ENCODE data around the gene SARS2. TPM values are rescaled to one million over a fixed set of nuclear protein-coding genes. Genes with fewer than 3 reads are reported as not detected.
"Not testable (repeated sequence)": the region's sequence is repeated elsewhere in the genome, so short reads cannot be mapped to it uniquely, and the experiment has no call there.

SARS2 gene
- total and polyA plus RNA-seq, 4 donors, result 15.9 to 19.2 (median 17.1) TPM

- TF ChIP-seq GABPA (IDR thresholded peaks at IDR 0.05 in 1 of 2, conservative IDR thresholded peaks at IDR 0.05 in 1 of 2) (no peak), YY1 (IDR thresholded peaks at IDR 0.05) (no peak), RXRA (IDR thresholded peaks at IDR 0.05) (no peak), ATF3 (IDR thresholded peaks at IDR 0.05) (no peak), JUND (IDR thresholded peaks at IDR 0.05) (no peak), CTCF (IDR thresholded peaks at IDR 0.05; ENCODE audit: low read depth, low read length, missing input control) (no peak)
Observed at GRCh38 chr19:38941979-38942378, 11.4 kb upstream of the SARS2 start (continued).

GRCh38 chr19:38941466-38941865, 10.9 kb upstream of the SARS2 start:
- WGBS, result 85% methylated on average over 5 of the region's 5 CpGs
- H3K27ac ChIP-seq (ENCODE audit: low read depth in 1 of 2, low read length in 2 of 2), result not testable (repeated sequence)

GRCh38 chr19:38939957-38940356, 9.4 kb upstream of the SARS2 start:
- H3K4me3 ChIP-seq (ENCODE audit: low read depth in 1 of 3, low read length in 3 of 3), result no peak overlapping the region
- H3K4me1 ChIP-seq (ENCODE audit: control insufficient read depth in 4 of 4, insufficient read depth in 4 of 4, low read length in 3 of 4), result peaks cover 0 to 14% (median 12%) of the 10 kb centered on the region in 4 donors
- TF ChIP-seq RAD21 (IDR thresholded peaks at IDR 0.05), result no peak
- H3K36me3 ChIP-seq (ENCODE audit: control insufficient read depth in 4 of 4, insufficient read depth in 3 of 4, low read depth in 1 of 4, low read length in 3 of 4), result peaks cover 0 to 10% (median 2%) of the 10 kb centered on the region in 4 donors
- H3K9ac ChIP-seq (ENCODE audit: low read depth in 1 of 2, low read length in 2 of 2), result no peak overlapping the region
- no peak overlapping the region for H3K27ac ChIP-seq (ENCODE audit: low read depth in 1 of 2, low read length in 2 of 2)
- WGBS, result 71% methylated on average over 5 of the region's 5 CpGs
- H3K9me3 ChIP-seq (ENCODE audit: control insufficient read depth in 4 of 4, low read length in 3 of 4), result no peaks in the 10 kb centered on the region
- H3K27me3 ChIP-seq (ENCODE audit: control insufficient read depth in 4 of 4, insufficient read depth in 4 of 4, low read length in 3 of 4), result no peaks in the 10 kb centered on the region
- no peak for DNase-seq (ENCODE audit: low spot score)

More at GRCh38 chr19:38941466-38941865, 10.9 kb upstream of the SARS2 start:
- H3K36me3 ChIP-seq (ENCODE audit: control insufficient read depth in 4 of 4, insufficient read depth in 3 of 4, low read depth in 1 of 4, low read length in 3 of 4), result peaks cover 0 to 18% (median 4%) of the 10 kb centered on the region in 4 donors
- H3K4me1 ChIP-seq (ENCODE audit: control insufficient read depth in 4 of 4, insufficient read depth in 4 of 4, low read length in 3 of 4); H3K9me3 ChIP-seq (ENCODE audit: control insufficient read depth in 4 of 4, low read length in 3 of 4); H3K4me3 ChIP-seq (ENCODE audit: low read depth in 1 of 3, low read length in 3 of 3); H3K27me3 ChIP-seq (ENCODE audit: control insufficient read depth in 4 of 4, insufficient read depth in 4 of 4, low read length in 3 of 4); DNase-seq (ENCODE audit: low spot score); H3K9ac ChIP-seq (ENCODE audit: low read depth in 1 of 2, low read length in 2 of 2): not testable (repeated sequence)

- Histone ChIP-seq H3K27ac (ENCODE audit: low read depth in 1 of 2, low read length in 2 of 2) (no peak overlapping the region), H3K9me3 (ENCODE audit: control insufficient read depth in 4 of 4, low read length in 3 of 4) (no peaks in the 10 kb centered on the region), H3K4me1 (ENCODE audit: control insufficient read depth in 4 of 4, insufficient read depth in 4 of 4, low read length in 3 of 4) (peaks cover 7 to 38% (median 30%) of the 10 kb centered on the region in 4 donors), H3K4me3 (ENCODE audit: low read depth in 1 of 3, low read length in 3 of 3) (no peak overlapping the region), H3K36me3 (ENCODE audit: control insufficient read depth in 4 of 4, insufficient read depth in 3 of 4, low read depth in 1 of 4, low read length in 3 of 4) (peaks cover 0 to 6% (median 2%) of the 10 kb centered on the region in 4 donors), H3K27me3 (ENCODE audit: control insufficient read depth in 4 of 4, insufficient read depth in 4 of 4, low read length in 3 of 4) (no peaks in the 10 kb centered on the region), H3K9ac (ENCODE audit: low read depth in 1 of 2, low read length in 2 of 2) (no peak overlapping the region)
- TF ChIP-seq GABPA (IDR thresholded peaks at IDR 0.05 in 1 of 2, conservative IDR thresholded peaks at IDR 0.05 in 1 of 2) (no peak), NR2F2 (IDR thresholded peaks at IDR 0.05) (no peak), RXRA (IDR thresholded peaks at IDR 0.05) (no peak), EGR1 (IDR thresholded peaks at IDR 0.05; ENCODE audit: low read depth in 2 of 2) (no peak), HNF4A (conservative IDR thresholded peaks at IDR 0.05) (no peak), ZBTB33 (IDR thresholded peaks at IDR 0.05) (no peak), TAF1 (conservative IDR thresholded peaks at IDR 0.05) (no peak), RAD21 (IDR thresholded peaks at IDR 0.05) (no peak), CTCF (IDR thresholded peaks at IDR 0.05; ENCODE audit: low read depth, low read length, missing input control) (no peak), YY1 (IDR thresholded peaks at IDR 0.05) (no peak), FOXA2 (IDR thresholded peaks at IDR 0.05) (no peak), ATF3 (IDR thresholded peaks at IDR 0.05) (no peak), MAX (IDR thresholded peaks at IDR 0.05) (no peak), HNF4G (IDR thresholded peaks at IDR 0.05) (no peak), SP1 (IDR thresholded peaks at IDR 0.05) (no peak)
- no peak for DNase-seq (ENCODE audit: low spot score)
- 93% methylated on average over 4 of the region's 4 CpGs for WGBS
Observed at GRCh38 chr19:38933544-38933943, 3.0 kb upstream of the SARS2 start.
